ENCODE data around the gene PTPN7.

The PTPN7 gene

DNA sequence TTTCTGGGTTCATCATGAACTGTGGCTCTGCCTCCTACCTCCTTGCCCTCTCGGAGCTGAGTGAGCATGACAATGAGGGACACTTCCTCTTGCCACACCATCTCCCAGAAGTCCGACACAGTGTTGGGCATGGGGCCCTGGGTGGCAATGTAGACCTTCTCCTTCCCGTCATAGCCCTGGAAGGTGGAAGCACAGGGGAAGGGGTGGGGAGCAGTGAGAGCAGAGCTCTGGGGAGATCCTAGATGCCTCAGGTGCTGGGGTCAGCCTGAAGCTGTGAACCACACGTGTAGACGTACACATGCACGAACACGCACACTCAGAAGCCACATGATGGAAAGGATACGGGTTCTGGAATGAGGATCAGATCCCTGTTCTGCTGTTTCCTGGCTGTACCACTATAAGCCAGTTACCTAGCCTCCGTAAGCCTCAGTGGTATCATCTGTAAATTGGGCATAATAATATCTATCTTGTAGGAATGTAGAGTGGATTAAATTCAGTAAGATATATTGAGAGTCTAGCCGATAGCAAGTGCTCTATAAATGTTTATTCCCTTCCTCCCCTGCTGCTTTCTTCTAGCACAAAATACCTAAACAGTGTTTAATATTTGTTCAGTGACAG lies 6.1 kb downstream of the PTPN7 start:
- TF ChIP-seq, protein P1, sequence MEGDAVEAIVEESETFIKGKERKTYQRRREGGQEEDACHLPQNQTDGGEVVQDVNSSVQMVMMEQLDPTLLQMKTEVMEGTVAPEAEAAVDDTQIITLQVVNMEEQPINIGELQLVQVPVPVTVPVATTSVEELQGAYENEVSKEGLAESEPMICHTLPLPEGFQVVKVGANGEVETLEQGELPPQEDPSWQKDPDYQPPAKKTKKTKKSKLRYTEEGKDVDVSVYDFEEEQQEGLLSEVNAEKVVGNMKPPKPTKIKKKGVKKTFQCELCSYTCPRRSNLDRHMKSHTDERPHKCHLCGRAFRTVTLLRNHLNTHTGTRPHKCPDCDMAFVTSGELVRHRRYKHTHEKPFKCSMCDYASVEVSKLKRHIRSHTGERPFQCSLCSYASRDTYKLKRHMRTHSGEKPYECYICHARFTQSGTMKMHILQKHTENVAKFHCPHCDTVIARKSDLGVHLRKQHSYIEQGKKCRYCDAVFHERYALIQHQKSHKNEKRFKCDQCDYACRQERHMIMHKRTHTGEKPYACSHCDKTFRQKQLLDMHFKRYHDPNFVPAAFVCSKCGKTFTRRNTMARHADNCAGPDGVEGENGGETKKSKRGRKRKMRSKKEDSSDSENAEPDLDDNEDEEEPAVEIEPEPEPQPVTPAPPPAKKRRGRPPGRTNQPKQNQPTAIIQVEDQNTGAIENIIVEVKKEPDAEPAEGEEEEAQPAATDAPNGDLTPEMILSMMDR (conservative IDR thresholded peaks at IDR 0.05; ENCODE audit: low read length), result no peak
- no peak for DNase-seq (ENCODE audit: low read depth)
- H3K4me3 ChIP-seq (ENCODE audit: low read length), result no peak overlapping the region

DNA sequence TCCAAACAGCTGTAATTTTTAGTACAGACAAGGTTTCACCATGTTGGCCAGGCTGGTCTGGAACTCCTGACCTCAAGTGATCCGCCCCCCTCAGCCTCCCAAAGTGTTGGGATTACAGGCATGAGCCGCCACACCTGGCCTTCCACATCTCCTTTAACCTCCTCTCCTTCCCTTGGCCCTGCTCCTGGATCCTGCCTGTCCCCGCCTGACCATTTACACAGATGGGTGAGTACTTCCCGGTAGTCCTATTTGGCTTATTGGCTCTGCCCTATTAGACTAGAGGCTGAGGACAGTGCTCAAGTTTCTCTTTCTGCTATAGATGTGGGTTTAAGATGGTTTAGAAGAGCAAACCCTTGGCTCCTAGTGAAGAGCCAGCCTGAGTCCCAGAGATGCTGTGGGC lies 7.1 kb downstream of the PTPN7 start:
- TF ChIP-seq, protein P1 (conservative IDR thresholded peaks at IDR 0.05; ENCODE audit: low read length), result no peak
- no peak for DNase-seq (ENCODE audit: low read depth)
- no peak overlapping the region for H3K4me3 ChIP-seq (ENCODE audit: low read length)

DNA sequence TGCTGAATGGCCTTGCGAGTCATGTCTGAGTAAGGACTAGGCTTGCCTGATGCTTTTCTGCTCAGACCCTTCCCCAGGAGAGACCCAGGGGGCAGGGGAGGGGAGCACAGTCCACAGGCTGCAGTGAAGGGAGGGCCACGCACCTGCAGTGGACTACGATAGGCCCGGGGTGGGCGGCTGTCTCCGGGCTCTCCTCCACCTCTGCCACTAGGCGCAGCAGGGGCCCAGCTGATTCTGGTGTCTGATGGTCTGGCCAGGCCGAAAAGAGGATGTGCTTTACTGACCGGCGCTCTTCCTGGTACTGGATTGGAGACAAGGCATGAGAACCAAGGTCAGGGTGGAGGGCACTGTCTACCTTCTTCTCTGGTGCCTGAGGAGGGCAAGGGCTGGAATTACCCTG lies 8.0 kb downstream of the PTPN7 start:
- no peak for DNase-seq (ENCODE audit: low read depth)
- TF ChIP-seq, protein P1 (conservative IDR thresholded peaks at IDR 0.05; ENCODE audit: low read length), result no peak
- no peak overlapping the region for H3K4me3 ChIP-seq (ENCODE audit: low read length)

DNA sequence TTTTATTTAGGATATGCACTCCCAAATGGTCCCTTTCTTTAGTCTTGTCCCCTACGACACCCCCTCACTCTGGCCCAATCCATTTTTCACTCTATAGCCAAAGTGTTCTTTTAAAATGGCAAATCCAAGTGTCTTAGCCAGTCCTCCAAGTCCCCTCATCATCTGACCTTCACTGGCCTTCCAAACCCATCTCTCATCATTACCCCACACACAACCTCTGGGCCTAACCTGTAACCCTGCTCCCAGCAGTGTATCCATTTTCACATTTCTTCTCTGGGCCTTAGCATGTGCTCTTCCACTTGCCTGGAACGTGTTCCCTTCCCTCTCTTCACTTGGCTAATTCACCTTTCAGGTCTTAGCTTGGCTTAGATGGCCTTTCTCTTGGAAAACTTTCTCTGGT lies 9.4 kb downstream of the PTPN7 start:
- H3K4me3 ChIP-seq (ENCODE audit: low read length), result no peak overlapping the region
- no peak for DNase-seq (ENCODE audit: low read depth)
- TF ChIP-seq, protein P1 (conservative IDR thresholded peaks at IDR 0.05; ENCODE audit: low read length), result no peak

DNA sequence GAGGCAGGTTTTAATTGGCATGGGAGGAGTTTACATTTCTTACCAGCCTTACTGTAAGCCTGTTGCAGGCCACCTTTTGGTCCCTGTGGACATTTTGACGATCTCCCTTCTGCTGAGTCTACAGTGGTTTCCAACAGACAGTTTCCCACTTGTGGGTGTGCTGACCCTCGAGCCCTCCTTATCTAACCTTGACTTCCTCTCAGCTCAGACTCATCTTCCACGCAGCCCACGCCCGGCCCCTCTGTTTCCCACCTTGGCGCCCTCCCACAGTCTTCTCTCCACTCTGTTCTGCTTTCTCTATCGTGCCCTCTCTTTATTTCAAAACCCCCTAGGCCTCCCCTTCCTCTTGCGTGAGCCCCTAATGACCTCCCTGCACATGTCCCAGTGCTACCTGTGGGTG lies 9.8 kb downstream of the PTPN7 start:
- no peak for DNase-seq (ENCODE audit: low read depth)
- TF ChIP-seq, protein P1 (conservative IDR thresholded peaks at IDR 0.05; ENCODE audit: low read length), result no peak
- no peak overlapping the region for H3K4me3 ChIP-seq (ENCODE audit: low read length)

DNA sequence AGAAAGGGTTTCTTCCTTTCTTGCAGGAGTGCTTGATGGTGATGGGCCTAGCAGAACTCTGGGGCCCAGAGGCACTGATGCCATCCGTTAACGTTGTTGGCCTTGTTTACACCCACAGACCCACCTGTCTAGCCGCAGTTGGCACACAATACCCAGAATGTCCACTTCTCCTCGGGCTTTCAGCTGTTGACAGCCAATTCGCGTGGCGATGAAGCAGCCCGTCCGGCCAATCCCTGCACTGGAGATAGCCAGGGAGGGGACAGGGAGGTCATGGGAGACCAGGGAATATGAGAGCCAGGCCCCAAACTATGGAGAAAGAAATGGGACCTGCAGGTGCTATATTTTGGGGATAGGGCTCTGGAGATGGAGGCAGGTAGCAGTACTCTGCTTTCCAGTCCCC lies 10.2 kb downstream of the PTPN7 start:
- H3K4me3 ChIP-seq (ENCODE audit: low read length), result no peak overlapping the region
- TF ChIP-seq, protein P1 (conservative IDR thresholded peaks at IDR 0.05; ENCODE audit: low read length), result no peak
- DNase-seq (ENCODE audit: low read depth), result no peak

DNA sequence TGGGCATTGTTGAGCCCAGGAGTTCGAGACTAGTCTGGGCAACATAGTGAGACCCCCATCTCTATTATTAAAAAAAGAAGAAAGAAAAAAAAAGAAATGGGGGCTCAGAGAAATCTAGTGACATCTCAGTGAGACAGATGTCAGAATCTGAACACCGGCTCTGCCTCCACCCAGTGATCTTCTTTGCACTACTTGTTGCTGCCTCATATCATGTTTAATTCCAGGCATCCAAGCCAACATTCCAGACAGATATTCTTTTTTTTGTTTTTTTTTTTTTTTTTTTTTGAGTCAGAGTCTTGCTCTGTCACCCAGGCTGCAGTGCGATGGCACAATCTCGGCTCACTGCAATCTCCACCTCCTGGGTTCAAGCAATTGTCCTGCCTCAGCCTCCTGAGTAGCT lies 10.8 kb downstream of the PTPN7 start:
- TF ChIP-seq, protein P1 (conservative IDR thresholded peaks at IDR 0.05; ENCODE audit: low read length), result no peak
- no peak overlapping the region for H3K4me3 ChIP-seq (ENCODE audit: low read length)
- peak; percentile 58 for DNase-seq (ENCODE audit: low read depth)
